ENCODE measurements around the gene HELQ. TPM values are rescaled to one million over a fixed set of nuclear protein-coding genes. Genes with fewer than 3 reads are reported as not detected.
"Not testable (repeated sequence)": the region's sequence is repeated elsewhere in the genome, so short reads cannot be mapped to it uniquely, and the experiment has no call there.

HELQ gene
- total RNA-seq (2014; rRNA removed) = 9.4 and 14.5 TPM in 2 replicates
- 4.5 TPM for polyA plus RNA-seq (2012)

- DNase-seq (ENCODE audit: low read depth) = peak; percentile 99
Measured at GRCh38 chr4:83455281-83456183, at the start of gene HELQ, which contains the start of gene MRPS18C. TSS of gene HELQ (minus strand) at chr4:83455823. CDS start at chr4:83455693, 130 bp downstream. TSS of gene MRPS18C (plus strand) at chr4:83456058. CDS start at chr4:83456078, 20 bp downstream.

GRCh38 chr4:83504996-83505395, 49.4 kb upstream of the HELQ start:
- DNase-seq (ENCODE audit: low read depth) = no peak

- DNase-seq (ENCODE audit: low read depth) = no peak
Measured at GRCh38 chr4:83504503-83504902, 48.9 kb upstream of the HELQ start.

GRCh38 chr4:83503974-83504373, 48.4 kb upstream of the HELQ start:
- no peak for DNase-seq (ENCODE audit: low read depth)

GRCh38 chr4:83501671-83502070, 46.0 kb upstream of the HELQ start:
- DNase-seq (ENCODE audit: low read depth) = not testable (repeated sequence)

- no peak for DNase-seq (ENCODE audit: low read depth)
Measured at GRCh38 chr4:83498187-83498586, 42.6 kb upstream of the HELQ start.

GRCh38 chr4:83496085-83496917, 40.7 kb upstream of the HELQ start:
- DNase-seq (ENCODE audit: low read depth) = not testable (repeated sequence)

- DNase-seq (ENCODE audit: low read depth) = peak; percentile 26
Measured at GRCh38 chr4:83490876-83491450, 35.3 kb upstream of the HELQ start.

- DNase-seq (ENCODE audit: low read depth) = no peak
Measured at GRCh38 chr4:83489711-83490326, 34.2 kb upstream of the HELQ start.

GRCh38 chr4:83486457-83487129, 31.0 kb upstream of the HELQ start:
- no peak for DNase-seq (ENCODE audit: low read depth)

GRCh38 chr4:83484500-83485461, 29.2 kb upstream of the HELQ start, which contains the start of gene ABRAXAS1:
TSS of gene ABRAXAS1 (minus strand) at chr4:83485100. CDS start at chr4:83485072, 28 bp downstream.
- DNase-seq (ENCODE audit: low read depth) = peak; percentile 91

GRCh38 chr4:83473966-83474365, 18.3 kb upstream of the HELQ start:
- no peak for DNase-seq (ENCODE audit: low read depth)

GRCh38 chr4:83473423-83473822, 17.8 kb upstream of the HELQ start:
- DNase-seq (ENCODE audit: low read depth) = no peak

GRCh38 chr4:83456184-83456501, 520 bp upstream of the HELQ start:
- DNase-seq (ENCODE audit: low read depth) = no peak

- DNase-seq (ENCODE audit: low read depth) = peak; percentile 8
Measured at GRCh38 chr4:83454686-83455085, 937 bp downstream of the HELQ start.

- no peak for DNase-seq (ENCODE audit: low read depth)
Measured at GRCh38 chr4:83449009-83449408, 6.6 kb downstream of the HELQ start.

GRCh38 chr4:83440899-83441298, 14.7 kb downstream of the HELQ start:
- no peak for DNase-seq (ENCODE audit: low read depth)

GRCh38 chr4:83440148-83440814, 15.3 kb downstream of the HELQ start:
- no peak for DNase-seq (ENCODE audit: low read depth)

- DNase-seq (ENCODE audit: low read depth) = peak; percentile 4
Measured at GRCh38 chr4:83438719-83439118, 16.9 kb downstream of the HELQ start.
